ENCODE results near the gene IL15RA. TPM values are rescaled to one million over a fixed set of nuclear protein-coding genes. Genes with fewer than 3 reads are reported as not detected.

IL15RA gene
- total RNA-seq, 1 experiment from 2014 or later: 0.66 TPM

DNA sequence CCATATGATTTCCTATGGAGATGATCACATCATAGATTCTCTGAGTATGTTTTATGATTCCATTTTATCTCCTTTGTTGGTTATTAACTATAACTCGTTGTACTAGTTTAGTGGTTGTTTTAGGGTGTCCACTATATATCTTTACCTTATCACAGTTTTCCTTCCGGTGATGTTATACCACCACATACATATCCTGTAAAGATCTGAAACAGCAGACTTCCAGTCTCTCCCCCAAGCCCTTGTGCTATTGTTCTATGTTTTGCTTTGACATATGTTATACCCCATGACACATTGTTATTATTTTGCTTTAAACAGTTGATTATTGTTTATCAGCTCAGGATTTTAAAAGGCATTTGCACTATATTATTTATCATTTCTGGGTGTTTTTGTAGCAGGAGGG, 7.3 kb downstream of the IL15RA start:
- H3K27me3 ChIP-seq (replicated peaks; ENCODE audit: control insufficient read depth, insufficient read depth, low read length): no peaks in the 10 kb centered on the region
- H3K27ac Mint-ChIP-seq (ENCODE audit: unreplicated experiment): no peak overlapping the region
- TF ChIP-seq, protein P1, sequence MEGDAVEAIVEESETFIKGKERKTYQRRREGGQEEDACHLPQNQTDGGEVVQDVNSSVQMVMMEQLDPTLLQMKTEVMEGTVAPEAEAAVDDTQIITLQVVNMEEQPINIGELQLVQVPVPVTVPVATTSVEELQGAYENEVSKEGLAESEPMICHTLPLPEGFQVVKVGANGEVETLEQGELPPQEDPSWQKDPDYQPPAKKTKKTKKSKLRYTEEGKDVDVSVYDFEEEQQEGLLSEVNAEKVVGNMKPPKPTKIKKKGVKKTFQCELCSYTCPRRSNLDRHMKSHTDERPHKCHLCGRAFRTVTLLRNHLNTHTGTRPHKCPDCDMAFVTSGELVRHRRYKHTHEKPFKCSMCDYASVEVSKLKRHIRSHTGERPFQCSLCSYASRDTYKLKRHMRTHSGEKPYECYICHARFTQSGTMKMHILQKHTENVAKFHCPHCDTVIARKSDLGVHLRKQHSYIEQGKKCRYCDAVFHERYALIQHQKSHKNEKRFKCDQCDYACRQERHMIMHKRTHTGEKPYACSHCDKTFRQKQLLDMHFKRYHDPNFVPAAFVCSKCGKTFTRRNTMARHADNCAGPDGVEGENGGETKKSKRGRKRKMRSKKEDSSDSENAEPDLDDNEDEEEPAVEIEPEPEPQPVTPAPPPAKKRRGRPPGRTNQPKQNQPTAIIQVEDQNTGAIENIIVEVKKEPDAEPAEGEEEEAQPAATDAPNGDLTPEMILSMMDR (IDR thresholded peaks at IDR 0.05; ENCODE audit: insufficient read depth in 1 of 2, low read depth in 1 of 2, low read length in 1 of 2, severe bottlenecking in 1 of 2, unreplicated experiment in 1 of 2): no peak
- no peak for DNase-seq
- CTCF ChIA-PET: no interaction called here
- intact Hi-C loops (cut with micrococcal nuclease; ENCODE audit: unreplicated experiment): no loop called here
- no peaks in the 10 kb centered on the region for H3K4me1 Mint-ChIP-seq (ENCODE audit: low read depth, unreplicated experiment)
- H3K36me3 Mint-ChIP-seq (ENCODE audit: insufficient read depth, unreplicated experiment): no peaks in the 10 kb centered on the region
- POLR2A ChIA-PET: no interaction called here
- H3K4me1 ChIP-seq: peaks cover 11% of the 10 kb centered on the region; the same call in 1 of the 2 replicates
- H3K36me3 ChIP-seq (ENCODE audit: control insufficient read depth, insufficient read depth, low read length): no peaks in the 10 kb centered on the region
- no peak overlapping the region for H3K4me3 Mint-ChIP-seq (ENCODE audit: unreplicated experiment)
- BruUV-seq (replicated peaks): no TSS peak
- peaks cover 3% of the 10 kb centered on the region for H3K27me3 Mint-ChIP-seq (ENCODE audit: insufficient read depth, unreplicated experiment)
- no peak overlapping the region for H3K4me3 ChIP-seq (ENCODE audit: low read depth, low read length)
- H3K9me3 ChIP-seq: no peaks in the 10 kb centered on the region
- H3K9me3 Mint-ChIP-seq (ENCODE audit: unreplicated experiment): no peaks in the 10 kb centered on the region

DNA sequence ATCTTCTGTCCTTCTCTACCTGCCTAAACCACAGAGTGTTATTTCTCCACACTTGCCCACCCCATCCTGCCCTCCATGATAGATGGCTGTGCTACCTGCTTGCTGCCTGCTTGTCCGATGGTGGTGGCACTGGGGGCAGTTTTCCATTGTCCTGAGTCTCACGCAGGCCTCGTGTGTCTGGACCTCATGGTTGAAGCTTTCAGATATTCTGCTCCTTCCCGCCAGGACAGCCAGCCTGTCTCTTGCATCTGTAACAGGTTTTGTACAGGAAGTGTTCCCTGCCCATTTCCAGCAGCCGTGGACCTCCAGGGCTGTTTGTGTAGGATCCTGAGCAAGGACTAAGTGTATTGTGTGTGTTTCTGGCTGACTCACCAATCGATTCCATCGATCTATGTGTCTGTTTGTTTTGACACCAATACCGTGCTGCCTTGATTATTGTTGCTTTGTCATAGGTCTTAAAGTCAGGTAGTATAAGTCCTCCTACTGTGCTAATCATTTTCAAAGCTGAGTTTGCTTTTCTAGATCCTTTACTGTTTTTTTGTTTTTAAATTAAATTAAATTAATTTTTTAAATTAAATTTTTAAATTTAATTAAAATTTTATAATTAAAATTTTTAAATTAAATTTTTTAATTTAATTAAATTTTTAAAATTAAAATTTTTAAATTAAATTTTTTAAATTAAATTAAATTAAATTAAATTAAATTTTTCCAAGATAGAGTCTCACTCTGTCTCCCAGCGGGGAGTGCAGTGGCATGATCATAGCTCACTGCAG, 8.5 kb downstream of the IL15RA start:
- BruUV-seq (replicated peaks): no TSS peak
- TF ChIP-seq, protein P1 (IDR thresholded peaks at IDR 0.05; ENCODE audit: insufficient read depth in 1 of 2, low read depth in 1 of 2, low read length in 1 of 2, severe bottlenecking in 1 of 2, unreplicated experiment in 1 of 2): no peak

DNA sequence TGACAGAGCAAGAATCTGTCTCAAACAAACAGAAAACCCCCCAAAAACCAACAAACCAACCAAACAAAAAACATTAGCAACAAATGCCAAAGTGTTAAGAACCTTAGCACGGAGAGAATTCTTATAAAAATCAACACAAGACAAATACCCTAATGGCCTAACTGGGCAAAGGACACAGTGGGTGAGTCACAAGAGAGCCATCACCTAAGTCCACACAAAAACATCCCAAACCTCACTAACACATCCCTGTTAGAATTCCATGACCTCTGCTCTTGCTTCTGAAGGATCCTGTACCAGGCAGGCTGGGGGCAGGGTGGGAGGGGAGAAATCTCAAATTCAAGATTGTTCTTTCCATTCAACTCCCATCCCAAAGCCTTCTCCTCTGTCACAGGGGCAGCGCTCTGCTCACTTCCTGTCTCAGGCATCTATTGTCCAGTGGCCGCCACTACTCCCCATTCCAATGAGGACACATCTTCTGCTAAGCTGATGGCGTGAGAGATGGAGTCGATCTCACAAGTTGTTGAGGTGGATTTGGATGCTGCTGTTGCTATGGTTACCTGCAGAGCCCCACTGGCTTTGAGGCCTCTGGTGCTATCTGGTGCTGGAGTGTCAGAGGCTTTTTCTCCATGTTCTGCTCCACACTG, 9.2 kb downstream of the IL15RA start:
- Histone ChIP-seq H3K4me3 (ENCODE audit: low read depth, low read length) (no peak overlapping the region), H3K4me1 (peaks cover 11% of the 10 kb centered on the region; the same call in 1 of the 2 replicates), H3K27me3 (replicated peaks; ENCODE audit: control insufficient read depth, insufficient read depth, low read length) (no peaks in the 10 kb centered on the region), H3K9me3 (no peaks in the 10 kb centered on the region), H3K36me3 (ENCODE audit: control insufficient read depth, insufficient read depth, low read length) (no peaks in the 10 kb centered on the region)
- H3K4me3 Mint-ChIP-seq (ENCODE audit: unreplicated experiment): no peak overlapping the region
- H3K27ac Mint-ChIP-seq (ENCODE audit: unreplicated experiment): no peak overlapping the region
- no peaks in the 10 kb centered on the region for H3K36me3 Mint-ChIP-seq (ENCODE audit: insufficient read depth, unreplicated experiment)
- TF ChIP-seq, protein P1 (IDR thresholded peaks at IDR 0.05; ENCODE audit: insufficient read depth in 1 of 2, low read depth in 1 of 2, low read length in 1 of 2, severe bottlenecking in 1 of 2, unreplicated experiment in 1 of 2): no peak
- POLR2A ChIA-PET: no interaction called here
- H3K27me3 Mint-ChIP-seq (ENCODE audit: insufficient read depth, unreplicated experiment): peaks cover 2% of the 10 kb centered on the region
- H3K9me3 Mint-ChIP-seq (ENCODE audit: unreplicated experiment): no peaks in the 10 kb centered on the region
- H3K4me1 Mint-ChIP-seq (ENCODE audit: low read depth, unreplicated experiment): no peaks in the 10 kb centered on the region
- CTCF ChIA-PET: interaction anchor here (0.5 kb wide), 1 partner anchor 17 kb away, joined by 4 read pairs; no protein-coding TSS in a partner anchor
- BruUV-seq (replicated peaks): no TSS peak
- no peak for DNase-seq
- intact Hi-C loops (cut with micrococcal nuclease; ENCODE audit: unreplicated experiment): no loop called here

More for the DNA sequence above, 8.5 kb downstream of the IL15RA start:
- CTCF ChIA-PET: no interaction called here
- Mint-ChIP-seq H3K36me3 (ENCODE audit: insufficient read depth, unreplicated experiment) (no peaks in the 10 kb centered on the region), H3K27me3 (ENCODE audit: insufficient read depth, unreplicated experiment) (peaks cover 2% of the 10 kb centered on the region), H3K27ac (ENCODE audit: unreplicated experiment) (no peak overlapping the region), H3K4me3 (ENCODE audit: unreplicated experiment) (no peak overlapping the region), H3K9me3 (ENCODE audit: unreplicated experiment) (no peaks in the 10 kb centered on the region), H3K4me1 (ENCODE audit: low read depth, unreplicated experiment) (no peaks in the 10 kb centered on the region)
- Histone ChIP-seq H3K4me1 (peaks cover 11% of the 10 kb centered on the region; the same call in 1 of the 2 replicates), H3K4me3 (ENCODE audit: low read depth, low read length) (no peak overlapping the region), H3K9me3 (no peaks in the 10 kb centered on the region), H3K27me3 (replicated peaks; ENCODE audit: control insufficient read depth, insufficient read depth, low read length) (no peaks in the 10 kb centered on the region), H3K36me3 (ENCODE audit: control insufficient read depth, insufficient read depth, low read length) (no peaks in the 10 kb centered on the region)
- intact Hi-C loops (cut with micrococcal nuclease; ENCODE audit: unreplicated experiment): no loop called here
- POLR2A ChIA-PET: no interaction called here
- DNase-seq: peak in 1 of 2 experiments; percentile 32
